HG03378 (cell line): ENCODE measurements around the gene TRMT10A.
A peak's percentile ranks its signal among the peaks of the same experiment; 100 is the strongest.

Experiments used
- ATAC-seq: cut with Tn5 transposase; IDR thresholded peaks from one replicate; pipeline ENCODE4 v1.9.1; 2021; ENCODE audit warnings: mild to moderate bottlenecking, moderate library complexity; ENCODE audit not compliant: unreplicated experiment

TRMT10A gene, protein sequence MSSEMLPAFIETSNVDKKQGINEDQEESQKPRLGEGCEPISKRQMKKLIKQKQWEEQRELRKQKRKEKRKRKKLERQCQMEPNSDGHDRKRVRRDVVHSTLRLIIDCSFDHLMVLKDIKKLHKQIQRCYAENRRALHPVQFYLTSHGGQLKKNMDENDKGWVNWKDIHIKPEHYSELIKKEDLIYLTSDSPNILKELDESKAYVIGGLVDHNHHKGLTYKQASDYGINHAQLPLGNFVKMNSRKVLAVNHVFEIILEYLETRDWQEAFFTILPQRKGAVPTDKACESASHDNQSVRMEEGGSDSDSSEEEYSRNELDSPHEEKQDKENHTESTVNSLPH

GRCh38 chr4:99563310-99564186 is at the start of gene TRMT10A:
Gene TRMT10A (minus strand): TSS chr4:99564039. CDS start chr4:99559338, 4,701 bp downstream.
- ATAC-seq = peak; percentile 92

GRCh38 chr4:99612704-99613103 is 48.9 kb upstream of the TRMT10A start:
- no peak for ATAC-seq

DNA sequence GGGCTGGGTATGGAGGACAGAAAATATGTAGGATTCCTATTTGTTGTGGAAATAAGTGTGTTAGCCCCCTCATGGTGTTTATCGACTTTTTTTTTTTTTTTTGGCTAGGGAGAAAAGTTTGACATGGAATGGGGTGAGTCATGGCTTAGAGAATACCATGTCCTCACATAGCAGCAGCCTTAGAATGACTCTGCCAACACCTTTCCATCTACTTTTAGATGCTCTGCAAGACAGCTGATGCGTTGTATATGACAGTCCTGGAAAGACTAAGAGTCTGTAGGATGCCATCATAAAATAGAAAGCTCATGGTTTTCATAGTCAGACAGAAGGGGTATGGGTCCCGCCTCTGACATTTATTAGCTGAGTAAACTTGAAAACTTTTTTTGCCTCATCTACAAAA is 48.4 kb upstream of the TRMT10A start:
- ATAC-seq = no peak

DNA sequence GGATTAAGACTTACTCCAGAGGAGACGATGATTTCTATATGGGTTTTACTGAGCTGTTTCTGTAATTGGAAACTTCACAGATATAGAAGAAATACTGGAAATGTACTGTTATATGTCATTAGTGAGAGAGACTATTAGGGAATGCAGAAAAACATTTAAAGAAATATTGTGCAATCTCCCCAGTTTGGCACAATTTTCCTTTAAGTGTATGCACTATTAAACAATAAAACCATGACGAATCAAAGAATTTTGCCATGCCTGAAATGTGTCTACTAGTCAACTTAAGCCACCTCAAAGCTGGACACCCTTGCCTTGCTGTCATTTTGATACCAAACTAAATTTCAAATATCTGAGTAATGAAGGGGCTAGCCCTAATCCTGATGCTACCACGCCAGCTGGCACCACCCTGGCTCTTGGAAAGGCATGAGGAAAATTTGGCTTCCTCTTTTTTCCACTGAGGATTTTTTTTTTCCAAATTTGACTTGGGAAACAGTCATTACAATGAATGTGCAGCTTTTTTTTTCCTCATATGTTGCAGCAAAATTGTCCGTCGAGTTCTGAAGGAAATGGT is 46.9 kb upstream of the TRMT10A start:
- ATAC-seq = no peak

- no peak for ATAC-seq
Measured at GRCh38 chr4:99608417-99608816, 44.6 kb upstream of the TRMT10A start.

DNA sequence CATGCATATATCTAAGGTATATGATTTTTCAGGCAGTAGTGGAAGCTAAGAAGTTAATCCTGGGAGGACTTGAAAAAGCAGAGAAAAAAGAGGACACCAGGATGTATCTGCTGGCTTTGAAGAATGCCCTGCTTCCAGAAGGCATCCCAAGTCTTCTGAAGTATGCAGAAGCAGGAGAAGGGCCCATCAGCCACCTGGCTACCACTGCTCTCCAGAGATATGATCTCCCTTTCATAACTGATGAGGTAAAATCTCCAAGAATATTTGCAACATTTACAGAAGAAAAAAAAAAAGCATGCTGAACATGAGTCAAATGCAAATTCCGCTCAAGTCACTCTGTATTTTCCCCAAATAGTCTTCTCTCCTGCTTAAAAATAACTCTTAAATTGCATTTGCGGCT is 42.9 kb upstream of the TRMT10A start:
- no peak for ATAC-seq

DNA sequence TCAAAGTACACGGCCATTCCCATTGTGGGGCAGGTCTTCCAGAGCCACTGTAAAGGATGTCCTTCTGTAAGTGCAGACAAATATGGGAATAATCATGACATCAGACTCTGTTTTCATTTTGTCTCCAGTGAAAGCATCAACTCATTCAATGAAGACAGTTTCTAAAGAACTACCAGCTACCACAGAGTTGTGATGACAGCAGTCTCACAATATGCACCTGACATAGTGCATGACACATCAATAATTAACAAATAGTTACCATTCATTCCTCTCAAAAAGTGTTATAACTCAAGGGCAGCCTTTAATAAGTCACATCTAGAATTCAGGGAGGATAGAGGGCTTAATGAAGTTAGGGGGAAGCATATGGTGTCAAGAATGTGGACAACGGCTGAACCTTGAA is 31.0 kb upstream of the TRMT10A start:
- ATAC-seq = no peak

DNA sequence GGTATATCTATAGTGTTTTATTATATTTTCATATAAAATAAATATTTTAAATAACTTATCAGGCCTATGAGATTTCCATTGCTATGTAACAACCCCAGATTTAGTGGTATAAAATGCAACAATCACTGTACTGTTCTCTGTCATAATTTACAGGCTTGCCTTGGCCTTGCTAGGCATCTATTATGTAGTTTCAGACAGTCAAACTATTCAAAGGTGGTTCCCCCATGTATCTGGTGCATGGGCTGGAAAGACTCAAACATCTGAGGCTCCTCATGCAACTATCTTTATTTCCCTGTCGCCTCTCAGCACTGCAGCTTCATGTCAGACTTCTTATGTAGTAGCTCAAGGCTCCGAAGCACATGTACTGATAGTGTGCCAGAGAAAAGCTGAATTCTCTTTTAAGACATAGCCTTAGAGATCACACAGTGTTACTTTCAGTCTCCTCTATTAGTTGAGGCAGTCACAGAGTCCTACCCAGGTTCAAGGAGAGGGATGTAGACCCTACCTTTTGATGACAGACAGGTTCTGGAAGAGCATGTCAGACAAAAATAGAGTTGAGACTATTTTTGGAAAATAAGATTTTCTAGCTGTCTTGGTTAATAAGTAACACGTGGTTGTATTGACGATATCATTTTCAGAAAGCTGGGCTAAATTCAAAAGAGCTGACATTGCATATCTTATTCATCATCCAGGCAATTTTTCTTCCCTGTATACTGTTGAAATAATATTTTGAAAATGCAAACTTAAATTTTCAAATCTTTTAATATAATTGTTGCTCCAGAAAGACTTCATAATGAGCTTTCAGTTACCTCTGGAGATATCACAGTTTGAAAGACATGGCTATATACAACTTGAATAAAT is 30.2 kb upstream of the TRMT10A start:
- ATAC-seq = peak; percentile 83

- ATAC-seq = no peak
Measured at GRCh38 chr4:99591757-99592156, 27.9 kb upstream of the TRMT10A start.

GRCh38 chr4:99587803-99588202 is 24.0 kb upstream of the TRMT10A start:
- ATAC-seq = no peak

GRCh38 chr4:99587309-99587708 is 23.5 kb upstream of the TRMT10A start:
- ATAC-seq = no peak

DNA sequence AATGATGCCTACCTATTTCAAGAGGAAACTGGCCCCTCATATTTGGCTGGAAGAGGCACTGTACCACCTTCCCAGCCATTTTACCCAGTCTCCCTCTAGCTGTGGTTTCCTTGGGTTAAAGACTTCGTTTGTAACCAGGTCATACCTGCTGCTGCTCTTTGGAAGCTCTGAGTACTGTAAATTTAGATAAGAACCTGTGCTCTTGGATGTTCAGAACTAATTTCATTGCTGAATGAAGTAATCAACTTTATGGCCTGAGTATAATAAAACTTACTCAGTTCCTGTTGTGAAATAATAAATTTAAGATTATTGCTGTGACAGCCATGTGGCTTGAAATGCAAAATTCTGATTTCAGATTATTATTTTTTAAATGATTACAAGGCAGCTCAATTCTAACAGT is 23.0 kb upstream of the TRMT10A start:
- no peak for ATAC-seq

GRCh38 chr4:99586322-99586721 is 22.5 kb upstream of the TRMT10A start:
- ATAC-seq = no peak

DNA sequence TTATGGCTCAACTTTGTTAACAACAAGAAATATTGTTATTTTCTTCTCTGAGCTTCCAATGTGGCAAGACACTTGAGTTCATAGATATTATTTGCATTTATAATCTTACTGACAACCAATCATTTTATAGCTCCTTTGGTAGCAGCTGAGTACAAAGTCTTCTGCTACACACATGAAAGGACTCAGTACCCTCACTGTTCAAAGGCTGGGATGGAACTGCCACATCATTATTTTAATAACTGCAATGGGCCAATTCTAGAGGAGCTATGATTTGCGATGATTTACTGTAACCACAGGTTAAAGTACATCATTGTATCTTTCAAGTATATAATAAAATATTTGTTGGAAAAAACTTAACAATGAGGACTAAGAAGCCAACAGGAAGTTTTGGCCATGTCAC is 21.7 kb upstream of the TRMT10A start:
- no peak for ATAC-seq

DNA sequence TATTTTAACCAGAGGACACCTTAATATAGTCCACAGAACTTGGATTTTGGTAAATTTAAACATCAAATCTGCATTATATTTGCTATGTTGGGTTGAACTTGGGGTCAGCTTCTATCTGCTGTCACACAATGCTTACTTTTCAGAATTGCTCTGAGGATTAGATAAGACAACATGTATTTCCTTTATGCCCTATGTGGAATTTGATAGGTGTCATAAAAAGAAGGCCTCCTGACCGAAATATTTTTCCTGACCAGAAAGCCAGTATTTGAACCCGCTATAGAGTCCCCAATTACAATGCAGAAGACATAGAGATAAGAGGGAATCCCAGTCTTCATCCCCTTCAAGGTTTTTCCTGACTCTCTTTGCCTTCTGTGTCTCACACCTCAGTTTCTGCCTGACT is 14.9 kb upstream of the TRMT10A start:
- no peak for ATAC-seq

DNA sequence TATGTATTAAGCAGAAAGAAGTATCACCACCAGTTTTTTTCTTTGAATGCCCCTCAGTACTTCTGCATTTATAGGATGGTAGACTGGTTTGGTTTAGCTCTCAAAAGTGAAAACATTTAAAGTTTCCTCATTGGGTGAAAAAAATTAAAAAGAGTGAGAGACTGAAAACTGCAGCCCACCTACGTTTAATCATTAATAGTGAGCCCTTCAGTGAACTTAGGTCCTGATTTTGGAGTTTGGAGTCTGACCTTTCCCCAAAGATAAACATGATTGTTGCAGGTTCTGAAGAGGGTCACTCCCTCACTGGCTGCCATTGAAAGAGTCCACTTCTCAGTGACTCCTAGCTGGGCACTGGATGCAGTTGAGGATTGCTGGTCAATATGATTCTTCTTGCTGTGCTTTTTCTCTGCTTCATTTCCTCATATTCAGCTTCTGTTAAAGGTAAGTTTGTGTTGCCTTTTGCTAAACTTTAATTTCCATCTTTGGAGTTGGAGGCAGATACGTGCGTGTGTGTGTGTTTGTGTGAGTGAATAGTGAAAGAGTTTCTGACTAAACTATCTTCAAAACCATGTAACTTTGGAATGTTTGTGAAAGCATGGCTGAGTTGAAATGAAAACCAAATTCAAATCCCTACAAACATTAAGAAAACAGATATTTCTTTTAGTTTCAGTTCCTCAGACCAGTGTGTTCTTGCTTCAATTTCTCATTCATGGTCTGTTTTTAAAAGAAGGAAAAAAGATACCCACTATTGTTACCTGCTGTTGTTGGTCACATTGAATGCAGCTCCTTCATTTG is 10.9 kb upstream of the TRMT10A start, which contains the start of gene MTTP:
TSS of gene MTTP (plus strand) at position 295 of the 795 bp plus-strand sequence. CDS start at position 381, 86 bp downstream.
- ATAC-seq = peak; percentile 85

DNA sequence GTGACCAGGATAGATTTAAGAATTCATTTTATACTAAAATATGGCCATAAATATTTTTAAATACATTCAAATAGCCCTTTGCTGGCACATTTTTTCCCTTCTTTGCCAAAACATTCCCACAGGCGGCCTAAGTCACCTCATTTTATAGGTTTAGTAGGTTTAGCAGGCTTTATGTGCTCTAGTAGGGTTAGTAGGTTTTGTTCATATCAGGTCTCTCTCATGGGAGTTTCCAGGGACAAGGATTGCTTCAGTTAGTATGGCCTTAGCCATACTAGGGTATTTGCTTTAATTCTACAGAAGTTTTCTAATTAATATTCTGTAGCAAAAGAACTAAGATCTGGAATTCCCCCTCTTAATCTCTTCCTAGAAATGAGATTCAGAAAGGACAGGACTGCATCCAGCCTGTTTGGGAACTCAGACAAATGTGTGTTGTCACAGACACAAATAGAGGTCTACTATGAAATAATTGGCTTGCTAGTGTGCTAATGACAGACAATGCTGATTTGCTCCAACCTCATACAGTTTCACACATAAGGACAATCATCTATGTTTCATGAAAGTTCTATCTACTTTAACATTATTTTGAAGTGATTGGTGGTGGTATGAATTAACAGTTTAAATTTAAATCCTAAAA is 10.0 kb upstream of the TRMT10A start:
- no peak for ATAC-seq

DNA sequence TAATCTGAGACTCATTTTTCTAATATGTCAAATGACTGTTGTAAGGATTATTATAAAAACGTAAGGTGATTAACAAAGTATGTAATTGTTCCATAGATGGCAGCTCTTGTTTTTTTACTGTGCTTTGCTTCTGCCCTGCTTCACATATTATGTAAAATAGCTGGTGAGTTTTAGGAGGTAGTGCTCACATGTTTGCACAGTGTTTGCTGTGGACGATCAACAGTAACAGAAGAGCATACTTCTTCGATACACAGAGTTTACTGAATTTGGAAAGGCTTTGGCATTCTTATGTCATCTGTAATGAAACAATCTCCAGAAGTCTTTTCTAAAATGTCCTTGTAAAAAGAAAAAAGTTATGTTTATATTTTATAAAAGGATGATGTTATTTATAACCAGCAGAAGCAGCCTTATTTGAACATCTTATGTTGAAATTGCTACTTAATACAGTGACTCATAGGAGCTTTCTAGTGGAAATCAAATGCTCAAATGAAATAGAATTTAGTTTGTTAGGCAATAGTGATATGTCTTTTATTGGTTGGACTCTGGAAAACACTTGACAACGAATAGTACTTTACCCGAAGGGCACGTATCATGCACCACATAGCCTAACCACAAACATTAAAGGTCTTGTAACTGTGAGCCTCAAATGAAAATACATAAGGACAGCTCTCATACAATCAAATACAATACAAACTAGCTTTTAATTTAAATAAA is 8.8 kb upstream of the TRMT10A start:
- ATAC-seq = no peak

GRCh38 chr4:99571883-99572282 is 8.0 kb upstream of the TRMT10A start:
- ATAC-seq = no peak
